DND-41 (cell line): ENCODE data around the gene ITPR2.
"Not testable (repeated sequence)": the region's sequence is repeated elsewhere in the genome, so short reads cannot be mapped to it uniquely, and the experiment has no call there.

Source experiments
- ATAC-seq: fragments of 200-7000 bp; cut with Tn5 transposase; 3 replicates; pipeline ENCODE4 v1.9.1; 2021; ENCODE audit warnings: low read depth; ENCODE audit not compliant: insufficient read depth
- DNase-seq: peaks from one replicate; pipeline ENCODE4 v3.0.0-alpha.2; 2020
- H2AFZ ChIP-seq: 2 replicates; pipeline ENCODE4 v1.6.0; 2012; ENCODE audit warnings: low read depth, low read length
- H3K27ac ChIP-seq: 2 replicates; pipeline ENCODE4 v1.5.1; 2012; ENCODE audit warnings: low read length, inconsistent platforms
- H3K27me3 ChIP-seq: fragments of 200-600 bp; sonication (generic); 2 replicates; pipeline ENCODE4 v1.6.0; 2012; ENCODE audit warnings: low read length, mild to moderate bottlenecking, inconsistent platforms; ENCODE audit not compliant: insufficient read depth, poor library complexity
- H3K36me3 ChIP-seq: 2 replicates; pipeline ENCODE4 v1.5.1; 2012; ENCODE audit warnings: low read length, inconsistent platforms; ENCODE audit not compliant: insufficient read depth
- H3K4me1 ChIP-seq: 2 replicates; pipeline ENCODE4 v1.5.1; 2012; ENCODE audit warnings: mild to moderate bottlenecking, low read length; ENCODE audit not compliant: insufficient read depth
- H3K4me2 ChIP-seq: 2 replicates; pipeline ENCODE4 v1.6.0; 2012; ENCODE audit warnings: mild to moderate bottlenecking, moderate library complexity, low read length, inconsistent platforms; ENCODE audit not compliant: insufficient read depth
- H3K4me3 ChIP-seq, 2 experiments: fragments of 200-600 bp in 1 of 2; shearing (Covaris generic) in 1 of 2; 2 replicates each; pipeline ENCODE4 v1.5.1; 2012 to 2016; ENCODE audit warnings: inconsistent platforms in 2 of 2, low read length in 2 of 2, mild to moderate bottlenecking in 2 of 2, low read depth in 1 of 2, moderate library complexity in 1 of 2
- H3K79me2 ChIP-seq: 2 replicates; pipeline ENCODE4 v1.6.0; 2012; ENCODE audit warnings: low read length, inconsistent platforms; ENCODE audit not compliant: insufficient read depth
- H3K9ac ChIP-seq: 2 replicates; pipeline ENCODE4 v1.6.0; 2012; ENCODE audit warnings: low read depth, mild to moderate bottlenecking, inconsistent platforms, low read length, moderate library complexity
- H3K9me3 ChIP-seq: 2 replicates; pipeline ENCODE4 v1.5.1; 2012; ENCODE audit warnings: low read length, moderate library complexity, mild to moderate bottlenecking, inconsistent platforms; ENCODE audit not compliant: insufficient read depth, severe bottlenecking
- H4K20me1 ChIP-seq: 2 replicates; pipeline ENCODE4 v1.6.0; 2012; ENCODE audit warnings: low read length; ENCODE audit not compliant: insufficient read depth
- EZH2 ChIP-seq: IDR thresholded peaks from 3 replicates; pipeline ENCODE4 v1.6.1; 2012; ENCODE audit warnings: borderline replicate concordance, low read depth, mild to moderate bottlenecking, moderate library complexity, low read length, inconsistent platforms; ENCODE audit not compliant: severe bottlenecking
- TF ChIP-seq, protein P1 (sequence below): IDR thresholded peaks from 2 replicates; pipeline ENCODE4 v1.5.1; 2012; ENCODE audit warnings: borderline replicate concordance, low read length, moderate library complexity, mild to moderate bottlenecking; ENCODE audit not compliant: poor library complexity, severe bottlenecking; ENCODE audit errors: extremely low read depth

The ITPR2 gene

GRCh38 chr12:26730481-26731350 lies 102.3 kb downstream of the ITPR2 start:
- H3K4me2 ChIP-seq: no peak overlapping the region
- H3K9ac ChIP-seq: no peak overlapping the region
- no peak for ATAC-seq
- no peaks in the 10 kb centered on the region for H3K27me3 ChIP-seq
- H3K36me3 ChIP-seq: no peaks in the 10 kb centered on the region
- H2AFZ ChIP-seq: no peak overlapping the region
- DNase-seq: no peak
- peaks cover 70% of the 10 kb centered on the region for H3K79me2 ChIP-seq
- no peaks in the 10 kb centered on the region for H3K4me1 ChIP-seq
- no peaks in the 10 kb centered on the region for H3K9me3 ChIP-seq
- H4K20me1 ChIP-seq: 0 out of 2 replicates have a peak, but pooled peaks cover 3% of the 10 kb centered on the region
- TF ChIP-seq, protein P1, sequence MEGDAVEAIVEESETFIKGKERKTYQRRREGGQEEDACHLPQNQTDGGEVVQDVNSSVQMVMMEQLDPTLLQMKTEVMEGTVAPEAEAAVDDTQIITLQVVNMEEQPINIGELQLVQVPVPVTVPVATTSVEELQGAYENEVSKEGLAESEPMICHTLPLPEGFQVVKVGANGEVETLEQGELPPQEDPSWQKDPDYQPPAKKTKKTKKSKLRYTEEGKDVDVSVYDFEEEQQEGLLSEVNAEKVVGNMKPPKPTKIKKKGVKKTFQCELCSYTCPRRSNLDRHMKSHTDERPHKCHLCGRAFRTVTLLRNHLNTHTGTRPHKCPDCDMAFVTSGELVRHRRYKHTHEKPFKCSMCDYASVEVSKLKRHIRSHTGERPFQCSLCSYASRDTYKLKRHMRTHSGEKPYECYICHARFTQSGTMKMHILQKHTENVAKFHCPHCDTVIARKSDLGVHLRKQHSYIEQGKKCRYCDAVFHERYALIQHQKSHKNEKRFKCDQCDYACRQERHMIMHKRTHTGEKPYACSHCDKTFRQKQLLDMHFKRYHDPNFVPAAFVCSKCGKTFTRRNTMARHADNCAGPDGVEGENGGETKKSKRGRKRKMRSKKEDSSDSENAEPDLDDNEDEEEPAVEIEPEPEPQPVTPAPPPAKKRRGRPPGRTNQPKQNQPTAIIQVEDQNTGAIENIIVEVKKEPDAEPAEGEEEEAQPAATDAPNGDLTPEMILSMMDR: no peak
- TF ChIP-seq EZH2: no peak
- no peak overlapping the region for H3K27ac ChIP-seq
- no peak overlapping the region for H3K4me3 ChIP-seq

- not testable (repeated sequence) for H3K9ac ChIP-seq, H3K36me3 ChIP-seq, H3K27me3 ChIP-seq, ATAC-seq, DNase-seq, H3K4me3 ChIP-seq, H3K9me3 ChIP-seq, H3K4me1 ChIP-seq, H2AFZ ChIP-seq, H4K20me1 ChIP-seq, H3K27ac ChIP-seq, H3K4me2 ChIP-seq
- peaks cover 60% of the 10 kb centered on the region for H3K79me2 ChIP-seq
These were observed 103.8 kb downstream of the ITPR2 start for GRCh38 chr12:26729137-26729671.

DNA sequence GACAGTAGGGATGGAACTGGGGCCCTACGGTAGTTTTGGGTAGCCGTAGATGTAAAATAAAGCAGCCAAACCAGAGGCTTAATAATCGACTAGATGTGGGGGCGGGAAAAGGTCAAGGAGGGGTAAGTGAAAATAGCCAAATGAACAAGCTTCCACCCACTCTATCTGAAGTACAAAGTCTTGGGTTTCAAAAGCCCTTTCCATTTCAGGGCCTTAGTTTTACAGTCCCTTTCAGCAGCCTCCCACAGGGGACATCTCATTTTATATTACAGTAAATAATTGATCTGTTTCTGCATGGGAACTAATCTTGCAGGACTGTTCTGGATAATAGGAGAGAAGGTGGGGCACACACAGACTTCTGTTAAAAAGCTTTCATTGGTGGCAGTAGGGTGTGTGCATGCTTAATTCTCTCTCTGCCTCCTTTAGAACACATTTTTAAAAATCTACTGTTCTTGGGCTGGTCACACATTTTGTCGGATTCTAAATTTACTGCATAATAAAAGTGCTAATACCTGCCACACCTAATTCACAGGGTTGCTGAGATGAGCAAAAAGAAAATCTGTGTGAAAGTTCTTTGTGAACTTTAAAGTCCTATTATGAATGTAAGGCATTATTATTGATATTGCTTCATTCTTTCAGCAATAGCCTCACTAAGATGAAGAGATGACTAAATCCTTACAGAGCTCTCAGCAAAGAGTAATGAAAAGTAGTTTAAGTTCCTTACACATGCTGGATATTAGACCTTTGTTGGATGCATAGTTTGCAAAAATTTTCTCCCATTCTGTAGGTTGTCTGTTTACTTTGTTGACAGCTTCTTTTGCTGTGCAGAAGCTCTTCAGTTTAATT lies 104.6 kb downstream of the ITPR2 start:
- Histone ChIP-seq H4K20me1 (no peaks in the 10 kb centered on the region), H2AFZ (no peak overlapping the region), H3K36me3 (no peaks in the 10 kb centered on the region), H3K79me2 (peaks cover 57% of the 10 kb centered on the region), H3K27me3 (no peaks in the 10 kb centered on the region), H3K27ac (no peak overlapping the region), H3K4me2 (no peak overlapping the region), H3K4me1 (no peaks in the 10 kb centered on the region), H3K4me3 (no peak overlapping the region), H3K9ac (no peak overlapping the region), H3K9me3 (no peaks in the 10 kb centered on the region)
- DNase-seq (no peak), ATAC-seq (no peak)
- no peak for TF ChIP-seq EZH2
- TF ChIP-seq, protein P1: no peak
